GM19043 (cell line): ENCODE results near the gene RBBP8NL.

Source experiments
- ATAC-seq: cut with Tn5 transposase; IDR thresholded peaks from one replicate; pipeline ENCODE4 v1.9.1; 2021; ENCODE audit warnings: low read depth; ENCODE audit not compliant: unreplicated experiment

The RBBP8NL gene

GRCh38 chr20:62462976-62463592 is 35.7 kb upstream of the RBBP8NL start:
- ATAC-seq = no peak

GRCh38 chr20:62461834-62462233 is 34.5 kb upstream of the RBBP8NL start:
- ATAC-seq = no peak

- no peak for ATAC-seq
Measured at GRCh38 chr20:62461157-62461556, 33.8 kb upstream of the RBBP8NL start.

GRCh38 chr20:62460678-62461077 is 33.3 kb upstream of the RBBP8NL start:
- no peak for ATAC-seq

- ATAC-seq = no peak
Measured at GRCh38 chr20:62459488-62459887, 32.1 kb upstream of the RBBP8NL start.

GRCh38 chr20:62458275-62459251 is 31.2 kb upstream of the RBBP8NL start:
- no peak for ATAC-seq

- ATAC-seq = no peak
Measured at GRCh38 chr20:62457831-62458230, 30.5 kb upstream of the RBBP8NL start.

GRCh38 chr20:62457098-62457497 is 29.8 kb upstream of the RBBP8NL start:
- no peak for ATAC-seq

- ATAC-seq = no peak
Measured at GRCh38 chr20:62455929-62456328, 28.6 kb upstream of the RBBP8NL start.

GRCh38 chr20:62454904-62455636 is 27.7 kb upstream of the RBBP8NL start:
- ATAC-seq = no peak

GRCh38 chr20:62453186-62453808 is 26.0 kb upstream of the RBBP8NL start:
- ATAC-seq = no peak

- ATAC-seq = no peak
Measured at GRCh38 chr20:62452475-62453095, 25.2 kb upstream of the RBBP8NL start.

- no peak for ATAC-seq
Measured at GRCh38 chr20:62451970-62452369, 24.6 kb upstream of the RBBP8NL start.

- ATAC-seq = no peak
Measured at GRCh38 chr20:62451156-62451767, 23.9 kb upstream of the RBBP8NL start.

GRCh38 chr20:62449951-62450691 is 22.8 kb upstream of the RBBP8NL start:
- ATAC-seq = no peak

GRCh38 chr20:62448788-62449187 is 21.4 kb upstream of the RBBP8NL start:
- ATAC-seq = no peak

GRCh38 chr20:62448038-62448437 is 20.7 kb upstream of the RBBP8NL start:
- ATAC-seq = no peak

- no peak for ATAC-seq
Measured at GRCh38 chr20:62446888-62447869, 19.8 kb upstream of the RBBP8NL start.
